ENCODE measurements around the gene COMP.

COMP gene

GRCh38 chr19:18778826-18779495, 12.1 kb downstream of the COMP start:
- no peak for ATAC-seq
- no peak for TF ChIP-seq TOX (CRISPR knock-in tag; IDR thresholded peaks at IDR 0.05; ENCODE audit: borderline replicate concordance)
- no peak for TF ChIP-seq GLIS3 (CRISPR knock-in tag; IDR thresholded peaks at IDR 0.05)
- TF ChIP-seq ISL1 (CRISPR knock-in tag; IDR thresholded peaks at IDR 0.05): no peak
- no peak for TF ChIP-seq CSDC2 (CRISPR knock-in tag; IDR thresholded peaks at IDR 0.05)
- no peak for TF ChIP-seq ESRRG (CRISPR knock-in tag; IDR thresholded peaks at IDR 0.05)
- TF ChIP-seq BACH2 (CRISPR knock-in tag; IDR thresholded peaks at IDR 0.05; ENCODE audit: borderline replicate concordance): no peak
- no peak for TF ChIP-seq CREB5 (CRISPR knock-in tag; IDR thresholded peaks at IDR 0.05; ENCODE audit: low read depth)
- TF ChIP-seq POU6F1 (CRISPR knock-in tag; IDR thresholded peaks at IDR 0.05; ENCODE audit: borderline replicate concordance, low read depth): no peak
- no peak for TF ChIP-seq PPARA (CRISPR knock-in tag; IDR thresholded peaks at IDR 0.05; ENCODE audit: borderline replicate concordance)

- no peak for ATAC-seq
- no peak for TF ChIP-seq TCF4 (CRISPR knock-in tag; IDR thresholded peaks at IDR 0.05; ENCODE audit: borderline replicate concordance)
- TF ChIP-seq CSRNP3 (CRISPR knock-in tag; IDR thresholded peaks at IDR 0.05): no peak
- TF ChIP-seq ISL1 (CRISPR knock-in tag; IDR thresholded peaks at IDR 0.05): no peak
- TF ChIP-seq TSHZ2 (CRISPR knock-in tag; IDR thresholded peaks at IDR 0.05): no peak
Measured at GRCh38 chr19:18778076-18778389, 13.1 kb downstream of the COMP start.

GRCh38 chr19:18777301-18778075, 13.6 kb downstream of the COMP start:
- TF ChIP-seq SNAI2 (CRISPR knock-in tag; IDR thresholded peaks at IDR 0.05) (no peak), ZNF8 (CRISPR knock-in tag; IDR thresholded peaks at IDR 0.05) (no peak), GLIS3 (CRISPR knock-in tag; IDR thresholded peaks at IDR 0.05) (no peak), ARNTL (CRISPR knock-in tag; IDR thresholded peaks at IDR 0.05; ENCODE audit: borderline replicate concordance, low read depth) (no peak), TCF4 (CRISPR knock-in tag; IDR thresholded peaks at IDR 0.05; ENCODE audit: borderline replicate concordance) (no peak), RARB (CRISPR knock-in tag; IDR thresholded peaks at IDR 0.05) (no peak), PATZ1 (CRISPR knock-in tag; IDR thresholded peaks at IDR 0.05; ENCODE audit: borderline replicate concordance) (no peak)
- ATAC-seq: no peak

GRCh38 chr19:18776736-18777135, 14.4 kb downstream of the COMP start:
- peak; percentile 8; the same call in 2 of the 3 replicates for ATAC-seq
- no peak for TF ChIP-seq ZFP30 (CRISPR knock-in tag; IDR thresholded peaks at IDR 0.05)

Measured in SK-N-SH treated with all-trans-retinoic acid at 6 μM for 48 hours (cell line).